Upper lobe of left lung (tissue), 6 donors: ENCODE data around the gene MAP3K10. TPM values are rescaled to one million over a fixed set of nuclear protein-coding genes. Genes with fewer than 3 reads are reported as not detected.

Experiments used
- ATAC-seq, 2 donors: fragments of 200-7000 bp; cut with Tn5 transposase; one replicate each; pipeline ENCODE4 v1.9.1; 2022; ENCODE audit warnings: mild to moderate bottlenecking in 2 of 2, moderate library complexity in 2 of 2; ENCODE audit not compliant: low FRiP score in 2 of 2
- DNase-seq, 2 donors: peaks; one replicate each; pipeline ENCODE4 v3.0.0-alpha.2; 2019 to 2020
- H3K27ac ChIP-seq, 4 donors: fragments of 200-600 bp; sonication (generic); one replicate each; pipeline ENCODE4 v1.5.1; 2016 to 2019
- H3K27me3 ChIP-seq, 4 donors: fragments of 200-600 bp; sonication (generic); one replicate each; pipeline ENCODE4 v1.5.1; 2017 to 2019
- H3K36me3 ChIP-seq, 4 donors: fragments of 200-600 bp; sonication (generic); one replicate each; pipeline ENCODE4 v1.5.1; 2016 to 2019
- H3K4me1 ChIP-seq, 4 donors: fragments of 200-600 bp; sonication (generic); one replicate each; pipeline ENCODE4 v1.5.1; 2018 to 2019
- H3K4me3 ChIP-seq, 4 donors: fragments of 200-600 bp; sonication (generic); one replicate each; pipeline ENCODE4 v1.5.1; 2017 to 2019; ENCODE audit warnings: mild to moderate bottlenecking in 2 of 4, moderate library complexity in 1 of 4
- H3K9me3 ChIP-seq, 4 donors: fragments of 200-600 bp; sonication (generic); one replicate each; pipeline ENCODE4 v1.5.1; 2018 to 2019
- CTCF ChIP-seq, 6 experiments: fragments of 450-650 bp in 4 of 6; fragments of 200-600 bp in 2 of 6; sonication (generic) in 2 of 6; IDR thresholded peaks; one replicate each; pipeline ENCODE4 v1.5.1; 2016 to 2019; ENCODE audit warnings: antibody characterized with exemption in 6 of 6
- EP300 ChIP-seq, 4 donors: sonication (generic); formaldehyde crosslinking; IDR thresholded peaks; one replicate each; pipeline ENCODE4 v1.5.1; 2017; ENCODE audit warnings: antibody characterized with exemption in 4 of 4, control low read depth in 2 of 4
- POLR2A ChIP-seq, 4 donors: fragments of 450-650 bp; IDR thresholded peaks; one replicate each; pipeline ENCODE4 v1.5.1; 2016 to 2017; ENCODE audit warnings: antibody characterized with exemption in 4 of 4, mild to moderate bottlenecking in 2 of 4
- POLR2AphosphoS5 ChIP-seq, 2 donors: sonication (generic); formaldehyde crosslinking; IDR thresholded peaks; one replicate each; pipeline ENCODE4 v1.5.1; 2017; ENCODE audit warnings: antibody characterized with exemption in 2 of 2
- WGBS, 2 donors: methylation state at CpG; one replicate each; pipeline ENCODE4 v1.1.5; 2017 to 2018; 5-methylcytosine and 5-hydroxymethylcytosine counted together
- total RNA-seq, 6 donors: library from RNA; depleted of rRNA in 4 of 6; stranded (reverse); fragments of >200 nt in 4 of 6; gene quantifications; one replicate each; pipeline versions ENCODE4 v1.1.0 to v1.2.1, GENCODE V29; 2016 to 2021
- donor health status: DM: no; HTN: no; CAD: no; lungs with moderate emphysema.
- donor health status: DM: no; HTN: yes; CAD: no; lungs with severe emphysema.

Gene MAP3K10
- total RNA-seq, 6 donors from 2014 or later, result 9.0 to 56.6 (median 18.4) TPM

- Histone ChIP-seq H3K4me1 (no peaks in the 10 kb centered on the region), H3K36me3 (no peaks in the 10 kb centered on the region), H3K4me3 (no peak overlapping the region), H3K9me3 (no peaks in the 10 kb centered on the region), H3K27ac (no peak overlapping the region), H3K27me3 (no peaks in the 10 kb centered on the region)
- DNase-seq, result no peak
- no peak for ATAC-seq
- no peak for TF ChIP-seq POLR2A (IDR thresholded peaks at IDR 0.05)
- TF ChIP-seq CTCF (IDR thresholded peaks at IDR 0.05), result peak in 1 of 6 experiments; percentile 9
- TF ChIP-seq EP300 (IDR thresholded peaks at IDR 0.05), result no peak
- 53 to 55% methylated on average over 8 of the region's 8 CpGs for WGBS, 2 donors
Observed at GRCh38 chr19:40155749-40156265, 35.4 kb upstream of the MAP3K10 start.

GRCh38 chr19:40157059-40157458 lies 34.2 kb upstream of the MAP3K10 start:
- Histone ChIP-seq H3K27me3 (no peaks in the 10 kb centered on the region), H3K36me3 (no peaks in the 10 kb centered on the region), H3K4me1 (no peaks in the 10 kb centered on the region), H3K4me3 (no peak overlapping the region), H3K9me3 (no peaks in the 10 kb centered on the region), H3K27ac (no peak overlapping the region)
- TF ChIP-seq EP300 (IDR thresholded peaks at IDR 0.05) (no peak), CTCF (IDR thresholded peaks at IDR 0.05) (no peak), POLR2A (IDR thresholded peaks at IDR 0.05) (no peak)
- ATAC-seq (no peak), DNase-seq (no peak)
- 76 to 77% methylated on average over 6 of the region's 6 CpGs for WGBS, 2 donors

- H3K9me3 ChIP-seq, result no peaks in the 10 kb centered on the region
- no peaks in the 10 kb centered on the region for H3K36me3 ChIP-seq
- H3K4me1 ChIP-seq, result no peaks in the 10 kb centered on the region
- WGBS, 2 donors, result 80 to 83% methylated on average over 5 of the region's 5 CpGs
- H3K27ac ChIP-seq, result no peak overlapping the region
- TF ChIP-seq POLR2A (IDR thresholded peaks at IDR 0.05) (no peak), CTCF (IDR thresholded peaks at IDR 0.05) (no peak), POLR2AphosphoS5 (IDR thresholded peaks at IDR 0.05) (no peak), EP300 (IDR thresholded peaks at IDR 0.05) (no peak)
- no peak overlapping the region for H3K4me3 ChIP-seq
- DNase-seq (no peak), ATAC-seq (no peak)
- H3K27me3 ChIP-seq, result no peaks in the 10 kb centered on the region
Observed at GRCh38 chr19:40159744-40160143, 31.5 kb upstream of the MAP3K10 start.

- H3K27me3 ChIP-seq, result no peaks in the 10 kb centered on the region
- H3K4me1 ChIP-seq, result no peaks in the 10 kb centered on the region
- H3K27ac ChIP-seq, result no peak overlapping the region
- no peak for ATAC-seq
- TF ChIP-seq CTCF (IDR thresholded peaks at IDR 0.05) (no peak), EP300 (IDR thresholded peaks at IDR 0.05) (no peak), POLR2A (IDR thresholded peaks at IDR 0.05) (no peak), POLR2AphosphoS5 (IDR thresholded peaks at IDR 0.05) (no peak)
- no peak for DNase-seq
- H3K36me3 ChIP-seq, result no peaks in the 10 kb centered on the region
- H3K9me3 ChIP-seq, result no peaks in the 10 kb centered on the region
- H3K4me3 ChIP-seq, result no peak overlapping the region
- 89 to 94% methylated on average over 3 of the region's 3 CpGs for WGBS, 2 donors
Observed at GRCh38 chr19:40162104-40162503, 29.1 kb upstream of the MAP3K10 start.

GRCh38 chr19:40163541-40164129 lies 27.6 kb upstream of the MAP3K10 start:
- Histone ChIP-seq H3K4me1 (no peaks in the 10 kb centered on the region), H3K36me3 (no peaks in the 10 kb centered on the region), H3K27me3 (no peaks in the 10 kb centered on the region), H3K27ac (no peak overlapping the region), H3K9me3 (no peaks in the 10 kb centered on the region), H3K4me3 (no peak overlapping the region)
- WGBS, 2 donors, result 74 to 87% methylated on average over 4 of the region's 4 CpGs
- ATAC-seq, result no peak
- DNase-seq, result no peak
- TF ChIP-seq CTCF (IDR thresholded peaks at IDR 0.05), result no peak
- no peak for TF ChIP-seq EP300 (IDR thresholded peaks at IDR 0.05)
- TF ChIP-seq POLR2AphosphoS5 (IDR thresholded peaks at IDR 0.05), result no peak
- no peak for TF ChIP-seq POLR2A (IDR thresholded peaks at IDR 0.05)
